Astrocyte of the spinal cord (primary cell): ENCODE measurements around the gene ICOS.
"Not testable (repeated sequence)": the region's sequence is repeated elsewhere in the genome, so short reads cannot be mapped to it uniquely, and the experiment has no call there.

Experiments used
- DNase-seq: peaks from one replicate; pipeline ENCODE4 v3.0.0; 2011; ENCODE audit warnings: low read depth, low spot score
- H3K4me3 ChIP-seq: 2 replicates; pipeline ENCODE4 v1.5.1; 2011; ENCODE audit warnings: low read depth, mild to moderate bottlenecking, low read length, moderate library complexity
- in situ Hi-C: cut with HindIII; loops from 2 replicates; pipeline ENCODE4 v1.10.0; 2017; ENCODE audit warnings: low sequenced_read_pairs
- TF ChIP-seq, protein P1 (sequence below): IDR thresholded peaks from 2 replicates; pipeline ENCODE4 v1.5.1; 2012; ENCODE audit warnings: low read depth, mild to moderate bottlenecking, low read length, inconsistent platforms

Gene ICOS

DNA sequence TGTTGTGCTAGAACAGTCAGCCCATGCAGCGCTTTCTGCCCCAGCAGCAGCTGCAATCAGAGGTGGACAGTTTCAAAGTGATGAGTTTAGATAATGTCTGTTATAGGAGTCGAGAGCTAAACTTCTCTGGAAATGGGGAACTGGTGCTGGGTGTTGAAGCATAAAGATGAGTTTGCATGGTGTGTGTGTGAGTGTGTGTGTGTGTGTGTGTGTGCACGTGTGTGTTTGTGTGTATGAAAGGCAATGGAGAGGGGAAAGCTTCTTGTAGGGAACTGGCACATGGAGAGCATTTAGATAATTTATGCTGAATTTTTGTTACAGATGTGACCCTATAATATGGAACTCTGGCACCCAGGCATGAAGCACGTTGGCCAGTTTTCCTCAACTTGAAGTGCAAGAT, 22.7 kb downstream of the ICOS start:
- in situ Hi-C loops, result no loop called here
- TF ChIP-seq, protein P1, sequence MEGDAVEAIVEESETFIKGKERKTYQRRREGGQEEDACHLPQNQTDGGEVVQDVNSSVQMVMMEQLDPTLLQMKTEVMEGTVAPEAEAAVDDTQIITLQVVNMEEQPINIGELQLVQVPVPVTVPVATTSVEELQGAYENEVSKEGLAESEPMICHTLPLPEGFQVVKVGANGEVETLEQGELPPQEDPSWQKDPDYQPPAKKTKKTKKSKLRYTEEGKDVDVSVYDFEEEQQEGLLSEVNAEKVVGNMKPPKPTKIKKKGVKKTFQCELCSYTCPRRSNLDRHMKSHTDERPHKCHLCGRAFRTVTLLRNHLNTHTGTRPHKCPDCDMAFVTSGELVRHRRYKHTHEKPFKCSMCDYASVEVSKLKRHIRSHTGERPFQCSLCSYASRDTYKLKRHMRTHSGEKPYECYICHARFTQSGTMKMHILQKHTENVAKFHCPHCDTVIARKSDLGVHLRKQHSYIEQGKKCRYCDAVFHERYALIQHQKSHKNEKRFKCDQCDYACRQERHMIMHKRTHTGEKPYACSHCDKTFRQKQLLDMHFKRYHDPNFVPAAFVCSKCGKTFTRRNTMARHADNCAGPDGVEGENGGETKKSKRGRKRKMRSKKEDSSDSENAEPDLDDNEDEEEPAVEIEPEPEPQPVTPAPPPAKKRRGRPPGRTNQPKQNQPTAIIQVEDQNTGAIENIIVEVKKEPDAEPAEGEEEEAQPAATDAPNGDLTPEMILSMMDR, result no peak
- no peak for DNase-seq
- H3K4me3 ChIP-seq, result no peak overlapping the region

DNA sequence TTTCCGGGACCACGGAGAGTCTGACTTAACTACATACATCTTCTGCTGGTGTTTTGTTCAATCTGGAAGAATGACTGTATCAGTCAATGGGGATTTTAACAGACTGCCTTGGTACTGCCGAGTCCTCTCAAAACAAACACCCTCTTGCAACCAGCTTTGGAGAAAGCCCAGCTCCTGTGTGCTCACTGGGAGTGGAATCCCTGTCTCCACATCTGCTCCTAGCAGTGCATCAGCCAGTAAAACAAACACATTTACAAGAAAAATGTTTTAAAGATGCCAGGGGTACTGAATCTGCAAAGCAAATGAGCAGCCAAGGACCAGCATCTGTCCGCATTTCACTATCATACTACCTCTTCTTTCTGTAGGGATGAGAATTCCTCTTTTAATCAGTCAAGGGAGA, 23.1 kb downstream of the ICOS start:
- DNase-seq, result no peak
- TF ChIP-seq, protein P1, result no peak
- no peak overlapping the region for H3K4me3 ChIP-seq
- in situ Hi-C loops, result no loop called here

DNA sequence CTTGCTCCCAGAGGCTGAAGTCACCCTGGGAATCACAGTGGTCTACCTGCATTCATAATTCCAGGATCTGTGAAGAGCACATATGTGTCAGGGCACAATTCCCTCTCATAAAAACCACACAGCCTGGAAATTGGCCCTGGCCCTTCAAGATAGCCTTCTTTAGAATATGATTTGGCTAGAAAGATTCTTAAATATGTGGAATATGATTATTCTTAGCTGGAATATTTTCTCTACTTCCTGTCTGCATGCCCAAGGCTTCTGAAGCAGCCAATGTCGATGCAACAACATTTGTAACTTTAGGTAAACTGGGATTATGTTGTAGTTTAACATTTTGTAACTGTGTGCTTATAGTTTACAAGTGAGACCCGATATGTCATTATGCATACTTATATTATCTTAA, 24.2 kb downstream of the ICOS start:
- in situ Hi-C loops, result no loop called here
- no peak for DNase-seq

DNA sequence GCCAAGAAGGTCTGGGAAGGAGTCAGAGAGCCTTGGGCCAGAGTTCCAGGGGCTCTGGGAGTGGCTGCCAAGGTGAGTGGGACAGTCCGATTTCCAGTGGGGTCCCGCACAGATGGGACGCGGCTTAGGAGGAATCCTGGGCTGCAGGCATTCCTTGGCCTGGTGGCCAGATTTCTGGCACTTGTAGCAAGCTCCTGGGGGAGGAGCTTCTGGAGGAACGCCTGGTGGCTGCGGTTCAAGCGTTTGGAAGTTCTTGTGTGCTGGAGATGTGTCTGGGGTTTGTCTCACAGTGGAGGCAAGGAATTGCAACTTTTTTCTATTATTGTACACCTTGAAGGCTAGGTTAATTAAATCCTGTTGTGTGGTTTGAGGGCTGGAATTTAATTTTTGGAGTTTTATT, 28.6 kb downstream of the ICOS start:
- H3K4me3 ChIP-seq, in situ Hi-C loops, DNase-seq: not testable (repeated sequence)

More for the DNA sequence above, 24.2 kb downstream of the ICOS start:
- TF ChIP-seq, protein P1, result no peak
- no peak overlapping the region for H3K4me3 ChIP-seq

DNA sequence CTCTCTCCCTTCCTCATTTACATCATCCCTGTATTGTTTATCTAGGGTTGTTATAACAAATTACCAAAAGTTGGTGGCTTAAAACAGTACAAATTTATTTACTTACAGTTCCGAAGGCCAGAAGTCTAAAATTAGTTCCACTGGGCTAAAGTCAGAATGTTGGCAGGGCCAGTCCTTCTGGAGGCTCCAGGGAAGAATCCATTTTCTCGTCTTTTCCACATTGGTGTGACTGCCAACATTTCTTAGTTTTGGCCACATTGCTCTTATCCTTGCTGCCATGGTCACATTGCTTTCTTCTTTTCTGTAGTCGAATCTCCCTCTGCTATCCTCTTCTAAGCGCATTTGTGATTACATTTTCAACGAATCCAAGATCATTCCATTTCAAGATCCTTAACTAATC, 34.7 kb downstream of the ICOS start:
- TF ChIP-seq, protein P1, result no peak
- DNase-seq, result no peak
- H3K4me3 ChIP-seq, result no peak overlapping the region
- in situ Hi-C loops, result no loop called here

DNA sequence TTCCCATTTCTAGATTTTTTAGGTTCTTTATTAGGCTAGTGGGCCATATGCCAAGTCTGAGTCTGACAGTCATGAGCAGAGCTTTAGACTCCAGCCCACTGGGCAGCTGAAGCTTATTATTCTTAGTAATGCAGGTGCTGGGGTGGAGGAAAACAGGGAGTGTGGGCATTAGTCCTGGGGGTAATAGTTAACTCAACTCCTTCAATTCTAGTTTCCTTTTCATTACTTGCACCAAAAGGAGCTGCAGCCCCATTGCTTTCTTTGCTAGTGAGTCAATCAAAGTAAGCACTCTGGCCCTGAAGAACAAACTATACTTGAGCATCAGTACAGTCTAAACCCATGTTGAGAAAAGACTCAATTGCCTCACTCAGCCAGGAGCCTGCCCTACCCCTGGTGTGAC, 35.5 kb downstream of the ICOS start:
- in situ Hi-C loops, result no loop called here
- TF ChIP-seq, protein P1, result no peak
- DNase-seq, result no peak
- no peak overlapping the region for H3K4me3 ChIP-seq

DNA sequence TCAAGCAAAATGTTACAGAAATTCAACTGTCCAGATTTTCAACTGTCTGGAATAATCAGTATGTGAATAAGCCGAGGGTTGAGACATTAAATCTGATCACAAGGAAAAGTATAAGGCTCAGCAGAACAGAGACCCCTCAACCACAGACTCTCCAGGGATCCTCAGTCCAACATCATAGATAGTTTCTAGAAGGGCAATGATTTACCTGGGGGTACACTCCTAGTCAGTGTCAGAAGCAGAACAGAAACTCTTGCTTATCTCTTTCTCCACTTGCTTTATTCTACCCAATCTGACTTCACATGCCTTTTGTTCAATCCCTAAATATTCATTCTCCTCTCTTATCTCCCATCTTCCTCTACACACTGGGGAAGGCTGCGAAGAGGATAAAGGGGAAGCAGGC, 36.4 kb downstream of the ICOS start:
- TF ChIP-seq, protein P1, result no peak
- no peak overlapping the region for H3K4me3 ChIP-seq
- DNase-seq, result no peak
- in situ Hi-C loops, result no loop called here
